ENCODE results near the gene TBC1D1. TPM values are rescaled to one million over a fixed set of nuclear protein-coding genes. Genes with fewer than 3 reads are reported as not detected.

Gene TBC1D1
- total RNA-seq, 2 donors from 2014 or later = 58.0 to 68.7 TPM

- no peaks in the 10 kb centered on the region for H3K27me3 Mint-ChIP-seq (ENCODE audit: low read depth)
- H3K4me1 Mint-ChIP-seq (ENCODE audit: low read depth) = peaks cover 47% of the 10 kb centered on the region
- no peak overlapping the region for H3K27ac Mint-ChIP-seq
- DNase-seq (no peak), ATAC-seq (replicated peaks in 1 of 2) (no peak)
- no peaks in the 10 kb centered on the region for H3K9me3 Mint-ChIP-seq
- H3K36me3 Mint-ChIP-seq (ENCODE audit: insufficient read depth in 2 of 2) = no peaks in the 10 kb centered on the region
- no peak overlapping the region for H3K4me3 Mint-ChIP-seq
These were observed 91.9 kb downstream of the TBC1D1 start for GRCh38 chr4:37982736-37983135.

- H3K27ac Mint-ChIP-seq = no peak overlapping the region
- H3K4me3 Mint-ChIP-seq = no peak overlapping the region
- H3K36me3 Mint-ChIP-seq (ENCODE audit: insufficient read depth in 2 of 2) = no peaks in the 10 kb centered on the region
- ATAC-seq (replicated peaks in 1 of 2) (no peak), DNase-seq (no peak)
- H3K4me1 Mint-ChIP-seq (ENCODE audit: low read depth) = peaks cover 35% of the 10 kb centered on the region
- no peaks in the 10 kb centered on the region for H3K9me3 Mint-ChIP-seq
- H3K27me3 Mint-ChIP-seq (ENCODE audit: low read depth) = no peaks in the 10 kb centered on the region
These were observed 93.1 kb downstream of the TBC1D1 start for GRCh38 chr4:37983951-37984350.

GRCh38 chr4:37985730-37986275, 94.9 kb downstream of the TBC1D1 start:
- peaks cover 24% of the 10 kb centered on the region for H3K4me1 Mint-ChIP-seq (ENCODE audit: low read depth)
- H3K27ac Mint-ChIP-seq = no peak overlapping the region
- DNase-seq = no peak
- no peaks in the 10 kb centered on the region for H3K9me3 Mint-ChIP-seq
- H3K36me3 Mint-ChIP-seq (ENCODE audit: insufficient read depth in 2 of 2) = no peaks in the 10 kb centered on the region
- H3K4me3 Mint-ChIP-seq = peak overlapping the region in 1 of 2 donors; percentile 3
- H3K27me3 Mint-ChIP-seq (ENCODE audit: low read depth) = no peaks in the 10 kb centered on the region
- peak; percentile 37 to 55 for ATAC-seq (replicated peaks in 1 of 2)

- Mint-ChIP-seq H3K36me3 (ENCODE audit: insufficient read depth in 2 of 2) (no peaks in the 10 kb centered on the region), H3K4me3 (no peak overlapping the region), H3K27ac (no peak overlapping the region), H3K4me1 (ENCODE audit: low read depth) (peaks cover 11% of the 10 kb centered on the region), H3K9me3 (no peaks in the 10 kb centered on the region), H3K27me3 (ENCODE audit: low read depth) (no peaks in the 10 kb centered on the region)
- DNase-seq (no peak), ATAC-seq (replicated peaks in 1 of 2) (no peak)
These were observed 97.8 kb downstream of the TBC1D1 start for GRCh38 chr4:37988670-37989069.

GRCh38 chr4:37989398-37990260, 98.7 kb downstream of the TBC1D1 start:
- Mint-ChIP-seq H3K4me1 (ENCODE audit: low read depth) (peaks cover 18% of the 10 kb centered on the region), H3K4me3 (no peak overlapping the region), H3K27ac (no peak overlapping the region), H3K27me3 (ENCODE audit: low read depth) (no peaks in the 10 kb centered on the region), H3K36me3 (ENCODE audit: insufficient read depth in 2 of 2) (no peaks in the 10 kb centered on the region), H3K9me3 (no peaks in the 10 kb centered on the region)
- DNase-seq (no peak), ATAC-seq (replicated peaks in 1 of 2) (no peak)

- no peaks in the 10 kb centered on the region for H3K27me3 Mint-ChIP-seq (ENCODE audit: low read depth)
- no peak for ATAC-seq (replicated peaks in 1 of 2)
- H3K36me3 Mint-ChIP-seq (ENCODE audit: insufficient read depth in 2 of 2) = no peaks in the 10 kb centered on the region
- DNase-seq = no peak
- peaks cover 19% of the 10 kb centered on the region for H3K4me1 Mint-ChIP-seq (ENCODE audit: low read depth)
- no peak overlapping the region for H3K4me3 Mint-ChIP-seq
- no peak overlapping the region for H3K27ac Mint-ChIP-seq
- H3K9me3 Mint-ChIP-seq = no peaks in the 10 kb centered on the region
These were observed 99.9 kb downstream of the TBC1D1 start for GRCh38 chr4:37990731-37991245.

GRCh38 chr4:37991623-37992410, 100.9 kb downstream of the TBC1D1 start:
- Mint-ChIP-seq H3K27me3 (ENCODE audit: low read depth) (no peaks in the 10 kb centered on the region), H3K4me1 (ENCODE audit: low read depth) (peaks cover 17% of the 10 kb centered on the region), H3K9me3 (no peaks in the 10 kb centered on the region), H3K27ac (no peak overlapping the region), H3K4me3 (no peak overlapping the region), H3K36me3 (ENCODE audit: insufficient read depth in 2 of 2) (no peaks in the 10 kb centered on the region)
- DNase-seq = no peak
- ATAC-seq (replicated peaks in 1 of 2) = no peak

- Mint-ChIP-seq H3K27ac (no peak overlapping the region), H3K27me3 (ENCODE audit: low read depth) (no peaks in the 10 kb centered on the region), H3K36me3 (ENCODE audit: insufficient read depth in 2 of 2) (no peaks in the 10 kb centered on the region), H3K4me1 (ENCODE audit: low read depth) (peaks cover 26% of the 10 kb centered on the region), H3K9me3 (no peaks in the 10 kb centered on the region), H3K4me3 (no peak overlapping the region)
- ATAC-seq (replicated peaks in 1 of 2) = no peak
- DNase-seq = no peak
These were observed 102.9 kb downstream of the TBC1D1 start for GRCh38 chr4:37993806-37994205.

- H3K27ac Mint-ChIP-seq = no peak overlapping the region
- no peak for ATAC-seq (replicated peaks in 1 of 2)
- H3K9me3 Mint-ChIP-seq = no peaks in the 10 kb centered on the region
These were observed 103.7 kb downstream of the TBC1D1 start for GRCh38 chr4:37994569-37994968.

GRCh38 chr4:37995299-37995821, 104.5 kb downstream of the TBC1D1 start:
- H3K27me3 Mint-ChIP-seq (ENCODE audit: low read depth) = no peaks in the 10 kb centered on the region

More at GRCh38 chr4:37994569-37994968, 103.7 kb downstream of the TBC1D1 start:
- DNase-seq = no peak
- Mint-ChIP-seq H3K4me1 (ENCODE audit: low read depth) (peaks cover 34% of the 10 kb centered on the region), H3K4me3 (no peak overlapping the region), H3K36me3 (ENCODE audit: insufficient read depth in 2 of 2) (no peaks in the 10 kb centered on the region), H3K27me3 (ENCODE audit: low read depth) (no peaks in the 10 kb centered on the region)

GRCh38 chr4:37995981-37996775, 105.3 kb downstream of the TBC1D1 start:
- no peak overlapping the region for H3K27ac Mint-ChIP-seq
- no peaks in the 10 kb centered on the region for H3K36me3 Mint-ChIP-seq (ENCODE audit: insufficient read depth in 2 of 2)
- H3K4me1 Mint-ChIP-seq (ENCODE audit: low read depth) = peaks cover 36% of the 10 kb centered on the region
- no peaks in the 10 kb centered on the region for H3K27me3 Mint-ChIP-seq (ENCODE audit: low read depth)
- no peak for DNase-seq
- H3K4me3 Mint-ChIP-seq = no peak overlapping the region
- ATAC-seq (replicated peaks in 1 of 2) = no peak
- H3K9me3 Mint-ChIP-seq = no peaks in the 10 kb centered on the region

More at GRCh38 chr4:37995299-37995821, 104.5 kb downstream of the TBC1D1 start:
- ATAC-seq (replicated peaks in 1 of 2) (no peak), DNase-seq (no peak)
- no peaks in the 10 kb centered on the region for H3K36me3 Mint-ChIP-seq (ENCODE audit: insufficient read depth in 2 of 2)
- H3K9me3 Mint-ChIP-seq = no peaks in the 10 kb centered on the region
- no peak overlapping the region for H3K4me3 Mint-ChIP-seq
- H3K27ac Mint-ChIP-seq = no peak overlapping the region
- H3K4me1 Mint-ChIP-seq (ENCODE audit: low read depth) = peaks cover 36% of the 10 kb centered on the region

GRCh38 chr4:37998226-37998625, 107.3 kb downstream of the TBC1D1 start:
- Mint-ChIP-seq H3K4me1 (ENCODE audit: low read depth) (peaks cover 44% of the 10 kb centered on the region), H3K27ac (no peak overlapping the region), H3K4me3 (no peak overlapping the region), H3K36me3 (ENCODE audit: insufficient read depth in 2 of 2) (no peaks in the 10 kb centered on the region), H3K9me3 (no peaks in the 10 kb centered on the region), H3K27me3 (ENCODE audit: low read depth) (no peaks in the 10 kb centered on the region)
- DNase-seq = no peak
- no peak for ATAC-seq (replicated peaks in 1 of 2)
